ENCODE results near the gene M1AP.

The M1AP gene

DNA sequence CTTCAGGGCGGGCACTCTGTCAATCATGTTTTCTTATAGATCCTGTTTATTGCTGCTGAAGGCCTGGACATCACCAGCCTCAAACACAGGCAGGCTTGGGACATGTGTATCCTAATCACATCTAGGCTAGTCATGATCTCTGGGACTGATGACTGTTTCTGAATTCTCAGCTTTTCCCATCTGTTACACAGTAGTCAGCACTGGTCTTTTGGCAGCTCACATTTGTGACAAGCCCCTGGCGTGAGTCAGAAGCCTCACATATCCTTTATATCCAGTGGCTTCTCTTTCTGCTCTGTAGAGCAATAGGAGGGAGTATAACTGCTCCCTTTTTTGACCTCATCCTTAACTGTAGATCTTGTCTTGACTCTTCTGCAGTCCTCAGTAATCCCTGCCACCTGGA is 10.4 kb upstream of the M1AP start:
- DNase-seq (ENCODE audit: low read depth): no peak
- TF ChIP-seq, protein P1, sequence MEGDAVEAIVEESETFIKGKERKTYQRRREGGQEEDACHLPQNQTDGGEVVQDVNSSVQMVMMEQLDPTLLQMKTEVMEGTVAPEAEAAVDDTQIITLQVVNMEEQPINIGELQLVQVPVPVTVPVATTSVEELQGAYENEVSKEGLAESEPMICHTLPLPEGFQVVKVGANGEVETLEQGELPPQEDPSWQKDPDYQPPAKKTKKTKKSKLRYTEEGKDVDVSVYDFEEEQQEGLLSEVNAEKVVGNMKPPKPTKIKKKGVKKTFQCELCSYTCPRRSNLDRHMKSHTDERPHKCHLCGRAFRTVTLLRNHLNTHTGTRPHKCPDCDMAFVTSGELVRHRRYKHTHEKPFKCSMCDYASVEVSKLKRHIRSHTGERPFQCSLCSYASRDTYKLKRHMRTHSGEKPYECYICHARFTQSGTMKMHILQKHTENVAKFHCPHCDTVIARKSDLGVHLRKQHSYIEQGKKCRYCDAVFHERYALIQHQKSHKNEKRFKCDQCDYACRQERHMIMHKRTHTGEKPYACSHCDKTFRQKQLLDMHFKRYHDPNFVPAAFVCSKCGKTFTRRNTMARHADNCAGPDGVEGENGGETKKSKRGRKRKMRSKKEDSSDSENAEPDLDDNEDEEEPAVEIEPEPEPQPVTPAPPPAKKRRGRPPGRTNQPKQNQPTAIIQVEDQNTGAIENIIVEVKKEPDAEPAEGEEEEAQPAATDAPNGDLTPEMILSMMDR (IDR thresholded peaks at IDR 0.05; ENCODE audit: low read depth, low read length, missing control alignments): no peak
- H3K4me3 ChIP-seq (ENCODE audit: low read depth, low read length): no peak overlapping the region

- no peak for DNase-seq (ENCODE audit: low read depth)
- no peak overlapping the region for H3K4me3 ChIP-seq (ENCODE audit: low read depth, low read length)
- TF ChIP-seq, protein P1 (IDR thresholded peaks at IDR 0.05; ENCODE audit: low read depth, low read length, missing control alignments): no peak
Measured at GRCh38 chr2:74655579-74655978, 7.4 kb upstream of the M1AP start.

DNA sequence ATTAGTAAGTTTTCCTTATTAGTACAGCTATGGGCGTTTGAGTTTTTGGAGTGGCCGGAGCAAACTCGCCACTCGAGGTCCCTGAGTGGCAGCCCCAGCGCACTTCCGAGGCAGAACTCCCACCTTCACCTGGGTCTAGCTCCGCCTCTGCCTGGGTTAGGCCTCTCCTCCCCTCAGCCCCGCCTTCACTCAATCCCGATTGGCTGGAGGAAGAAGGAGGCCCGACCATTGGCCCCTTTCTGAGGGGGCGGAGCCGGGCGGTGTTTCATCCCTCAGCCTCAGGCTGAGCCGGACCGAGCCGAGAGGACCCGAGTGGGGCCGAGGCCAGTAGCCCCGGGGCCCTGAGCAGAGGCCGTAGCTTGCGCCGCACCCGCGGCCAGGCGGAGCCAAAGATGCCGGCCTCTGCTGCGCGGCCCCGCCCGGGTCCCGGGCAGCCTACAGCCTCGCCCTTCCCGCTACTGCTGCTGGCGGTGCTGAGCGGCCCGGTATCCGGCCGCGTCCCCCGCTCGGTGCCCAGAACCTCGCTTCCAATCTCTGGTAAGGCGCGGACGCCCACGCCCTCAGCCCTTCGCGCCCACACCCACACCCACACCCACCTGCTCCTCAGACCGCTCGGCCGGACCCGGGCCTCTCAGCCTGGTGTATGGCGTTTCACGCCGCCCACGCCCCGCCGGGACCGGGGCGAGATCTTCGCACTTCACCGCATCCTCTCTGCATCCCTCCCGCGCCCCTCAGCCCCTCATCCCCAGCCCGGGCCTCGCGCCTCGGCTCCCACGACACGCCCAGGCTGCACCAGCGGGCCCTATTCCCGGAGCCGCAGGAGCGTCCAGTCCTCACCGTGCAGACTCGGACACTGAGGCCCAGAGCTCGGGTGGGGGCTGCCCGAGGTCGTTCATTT is 6.1 kb upstream of the M1AP start, which contains the start of gene SEMA4F:
SEMA4F (plus strand) TSS at position 263 of the 898 bp plus-strand sequence; CDS start at position 393, 130 bp downstream.
- peak within 1 kb of the TSS; percentile 84 for H3K4me3 ChIP-seq (ENCODE audit: low read depth, low read length)
- TF ChIP-seq, protein P1 (IDR thresholded peaks at IDR 0.05; ENCODE audit: low read depth, low read length, missing control alignments): no peak
- DNase-seq (ENCODE audit: low read depth): peak; percentile 89

DNA sequence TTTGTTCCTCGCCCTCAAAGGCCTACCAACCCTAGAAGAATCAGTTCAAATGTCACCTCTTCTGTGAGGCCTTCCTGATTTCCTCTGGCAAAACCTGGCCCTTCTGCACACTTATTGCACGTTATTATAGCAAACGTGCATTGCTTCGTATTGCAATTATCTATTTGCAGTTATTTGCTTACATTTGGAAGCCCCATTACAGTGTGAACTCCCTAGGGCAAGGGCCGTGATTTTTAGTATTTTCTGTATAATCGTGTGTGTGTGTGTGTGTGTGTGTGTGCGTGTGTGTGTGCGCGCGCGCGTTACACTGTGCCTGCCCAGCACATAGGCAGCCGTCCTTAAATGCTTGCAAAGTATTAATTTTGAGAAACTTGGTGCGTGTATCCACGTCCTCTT is 5.5 kb upstream of the M1AP start:
- DNase-seq (ENCODE audit: low read depth): peak; percentile 16
- H3K4me3 ChIP-seq (ENCODE audit: low read depth, low read length): peak overlapping the region; percentile 84
- TF ChIP-seq, protein P1 (IDR thresholded peaks at IDR 0.05; ENCODE audit: low read depth, low read length, missing control alignments): no peak

GRCh38 chr2:74646834-74647482 is 1.2 kb downstream of the M1AP start:
- no peak overlapping the region for H3K4me3 ChIP-seq (ENCODE audit: low read depth, low read length)
- no peak for DNase-seq (ENCODE audit: low read depth)
- TF ChIP-seq, protein P1 (IDR thresholded peaks at IDR 0.05; ENCODE audit: low read depth, low read length, missing control alignments): no peak

DNA sequence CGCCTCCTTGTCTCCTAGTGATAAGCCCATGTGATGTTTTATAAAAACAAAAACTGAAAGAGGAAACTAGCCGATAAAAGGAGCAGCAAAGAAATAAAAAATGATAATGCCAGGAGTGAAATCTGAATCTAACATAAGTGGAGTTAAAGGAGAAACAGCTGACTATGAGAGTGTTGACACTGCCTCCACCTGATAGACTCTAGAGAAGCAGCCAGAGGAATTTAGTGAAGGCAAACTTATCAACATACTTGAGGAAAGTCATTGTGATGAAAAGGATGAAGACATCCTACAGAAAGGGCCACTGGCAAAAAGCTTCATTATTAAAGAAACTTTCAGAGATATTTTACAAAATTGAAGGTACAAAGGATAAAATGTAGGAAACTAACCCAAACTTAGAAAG is 1.9 kb downstream of the M1AP start:
- no peak overlapping the region for H3K4me3 ChIP-seq (ENCODE audit: low read depth, low read length)
- no peak for DNase-seq (ENCODE audit: low read depth)
- TF ChIP-seq, protein P1 (IDR thresholded peaks at IDR 0.05; ENCODE audit: low read depth, low read length, missing control alignments): no peak

All from GM12864 (cell line).